ENCODE results near the gene ZNF423.

ZNF423 gene

GRCh38 chr16:49532873-49533272 is 323.0 kb downstream of the ZNF423 start:
- DNase-seq (ENCODE audit: extremely low spot score): no peak
- POLR2A ChIA-PET: no interaction called here
- CTCF ChIA-PET: no interaction called here
- TF ChIP-seq ELF4 (IDR thresholded peaks at IDR 0.05): no peak
- no peak for TF ChIP-seq NFRKB (IDR thresholded peaks at IDR 0.05)
- TF ChIP-seq SUZ12 (IDR thresholded peaks at IDR 0.05): no peak
- no peak for TF ChIP-seq ZNF384 (IDR thresholded peaks at IDR 0.05)
- no peak for TF ChIP-seq CTBP1 (IDR thresholded peaks at IDR 0.05; ENCODE audit: borderline replicate concordance)
- no peak for TF ChIP-seq TARDBP (IDR thresholded peaks at IDR 0.05)
- no peak for TF ChIP-seq BHLHE40 (IDR thresholded peaks at IDR 0.05; ENCODE audit: borderline replicate concordance)
- no peak for TF ChIP-seq FOXM1 (IDR thresholded peaks at IDR 0.05; ENCODE audit: borderline replicate concordance)
- no peak for TF ChIP-seq HDGF (IDR thresholded peaks at IDR 0.05; ENCODE audit: borderline replicate concordance)
- TF ChIP-seq FOXA1 (IDR thresholded peaks at IDR 0.05): no peak
- no peak for TF ChIP-seq SP1 (IDR thresholded peaks at IDR 0.05)
- no peak for TF ChIP-seq LEF1 (IDR thresholded peaks at IDR 0.05; ENCODE audit: borderline replicate concordance)
- TF ChIP-seq ARNT (IDR thresholded peaks at IDR 0.05): no peak
- TF ChIP-seq FOXK2 (IDR thresholded peaks at IDR 0.05): no peak
- no peak for TF ChIP-seq L3MBTL2 (conservative IDR thresholded peaks at IDR 0.05)
- no peak for TF ChIP-seq PKNOX1 (IDR thresholded peaks at IDR 0.05)

GRCh38 chr16:49531931-49532840 is 323.7 kb downstream of the ZNF423 start:
- no peak for DNase-seq (ENCODE audit: extremely low spot score)
- TF ChIP-seq LEF1 (IDR thresholded peaks at IDR 0.05; ENCODE audit: borderline replicate concordance) (no peak), FOXM1 (IDR thresholded peaks at IDR 0.05; ENCODE audit: borderline replicate concordance) (no peak), ZNF384 (IDR thresholded peaks at IDR 0.05) (no peak), BHLHE40 (IDR thresholded peaks at IDR 0.05; ENCODE audit: borderline replicate concordance) (no peak), PKNOX1 (IDR thresholded peaks at IDR 0.05) (no peak), CTBP1 (IDR thresholded peaks at IDR 0.05; ENCODE audit: borderline replicate concordance) (no peak), SUZ12 (IDR thresholded peaks at IDR 0.05) (no peak), SP1 (IDR thresholded peaks at IDR 0.05) (no peak), FOXA1 (IDR thresholded peaks at IDR 0.05) (no peak), NFRKB (IDR thresholded peaks at IDR 0.05) (no peak), FOXK2 (IDR thresholded peaks at IDR 0.05) (no peak)
- ChIA-PET CTCF (no interaction called here), POLR2A (no interaction called here)

- TF ChIP-seq TARDBP (IDR thresholded peaks at IDR 0.05) (no peak), HDGF (IDR thresholded peaks at IDR 0.05; ENCODE audit: borderline replicate concordance) (no peak), FOXM1 (IDR thresholded peaks at IDR 0.05; ENCODE audit: borderline replicate concordance) (no peak), LEF1 (IDR thresholded peaks at IDR 0.05; ENCODE audit: borderline replicate concordance) (no peak)
- DNase-seq (ENCODE audit: extremely low spot score): no peak
- POLR2A ChIA-PET: no interaction called here
- CTCF ChIA-PET: no interaction called here
Measured at GRCh38 chr16:49531425-49531824, 324.5 kb downstream of the ZNF423 start.

GRCh38 chr16:49530427-49530970 is 325.4 kb downstream of the ZNF423 start:
- POLR2A ChIA-PET: no interaction called here
- CTCF ChIA-PET: no interaction called here

GRCh38 chr16:49529411-49530045 is 326.4 kb downstream of the ZNF423 start:
- POLR2A ChIA-PET: no interaction called here
- CTCF ChIA-PET: no interaction called here

More at GRCh38 chr16:49530427-49530970, 325.4 kb downstream of the ZNF423 start:
- TF ChIP-seq CTBP1 (IDR thresholded peaks at IDR 0.05; ENCODE audit: borderline replicate concordance): no peak
- TF ChIP-seq SP1 (IDR thresholded peaks at IDR 0.05): no peak
- no peak for TF ChIP-seq ZNF384 (IDR thresholded peaks at IDR 0.05)
- no peak for TF ChIP-seq PKNOX1 (IDR thresholded peaks at IDR 0.05)
- no peak for TF ChIP-seq LEF1 (IDR thresholded peaks at IDR 0.05; ENCODE audit: borderline replicate concordance)
- TF ChIP-seq FOXM1 (IDR thresholded peaks at IDR 0.05; ENCODE audit: borderline replicate concordance): no peak
- no peak for TF ChIP-seq BHLHE40 (IDR thresholded peaks at IDR 0.05; ENCODE audit: borderline replicate concordance)
- TF ChIP-seq L3MBTL2 (conservative IDR thresholded peaks at IDR 0.05): no peak
- TF ChIP-seq SUZ12 (IDR thresholded peaks at IDR 0.05): no peak
- TF ChIP-seq HDGF (IDR thresholded peaks at IDR 0.05; ENCODE audit: borderline replicate concordance): no peak
- TF ChIP-seq ELF4 (IDR thresholded peaks at IDR 0.05): no peak
- no peak for TF ChIP-seq NFRKB (IDR thresholded peaks at IDR 0.05)
- no peak for TF ChIP-seq FOXK2 (IDR thresholded peaks at IDR 0.05)
- no peak for TF ChIP-seq FOXA1 (IDR thresholded peaks at IDR 0.05)
- TF ChIP-seq ARNT (IDR thresholded peaks at IDR 0.05): no peak
- no peak for TF ChIP-seq TARDBP (IDR thresholded peaks at IDR 0.05)
- no peak for DNase-seq (ENCODE audit: extremely low spot score)

More at GRCh38 chr16:49529411-49530045, 326.4 kb downstream of the ZNF423 start:
- TF ChIP-seq FOXK2 (IDR thresholded peaks at IDR 0.05): no peak
- TF ChIP-seq TARDBP (IDR thresholded peaks at IDR 0.05): no peak
- TF ChIP-seq BHLHE40 (IDR thresholded peaks at IDR 0.05; ENCODE audit: borderline replicate concordance): no peak
- TF ChIP-seq SP1 (IDR thresholded peaks at IDR 0.05): no peak
- DNase-seq (ENCODE audit: extremely low spot score): no peak
